ENCODE data around the gene GFPT1.
"Not testable (repeated sequence)": the region's sequence is repeated elsewhere in the genome, so short reads cannot be mapped to it uniquely, and the experiment has no call there.

GFPT1 gene

GRCh38 chr2:69386789-69387734 is at the start of gene GFPT1:
Gene GFPT1 (minus strand): TSS chr2:69387227. CDS start chr2:69387071, 156 bp downstream.
- FAIRE-seq: no peak

GRCh38 chr2:69436596-69436937 is 49.5 kb upstream of the GFPT1 start:
- no peak for FAIRE-seq

- FAIRE-seq: no peak
Measured at GRCh38 chr2:69434753-69435152, 47.7 kb upstream of the GFPT1 start.

GRCh38 chr2:69429491-69430183 is 42.6 kb upstream of the GFPT1 start:
- no peak for FAIRE-seq

GRCh38 chr2:69428981-69429380 is 42.0 kb upstream of the GFPT1 start:
- FAIRE-seq: no peak

GRCh38 chr2:69424419-69424818 is 37.4 kb upstream of the GFPT1 start:
- no peak for FAIRE-seq

GRCh38 chr2:69422198-69422597 is 35.2 kb upstream of the GFPT1 start:
- FAIRE-seq: peak; percentile 39

- not testable (repeated sequence) for FAIRE-seq
Measured at GRCh38 chr2:69419111-69419510, 32.1 kb upstream of the GFPT1 start.

GRCh38 chr2:69416147-69416546 is 29.1 kb upstream of the GFPT1 start:
- FAIRE-seq: peak; percentile 98

- FAIRE-seq: peak; percentile 25
Measured at GRCh38 chr2:69411120-69411519, 24.1 kb upstream of the GFPT1 start.

GRCh38 chr2:69405306-69405705 is 18.3 kb upstream of the GFPT1 start:
- no peak for FAIRE-seq

- FAIRE-seq: no peak
Measured at GRCh38 chr2:69400121-69400520, 13.1 kb upstream of the GFPT1 start.

- FAIRE-seq: peak; percentile 27
Measured at GRCh38 chr2:69397234-69397633, 10.2 kb upstream of the GFPT1 start.

- FAIRE-seq: no peak
Measured at GRCh38 chr2:69395866-69396265, 8.8 kb upstream of the GFPT1 start.

GRCh38 chr2:69393963-69394362 is 6.9 kb upstream of the GFPT1 start:
- no peak for FAIRE-seq

GRCh38 chr2:69390471-69390870 is 3.4 kb upstream of the GFPT1 start:
- FAIRE-seq: no peak

- FAIRE-seq: no peak
Measured at GRCh38 chr2:69390001-69390400, 3.0 kb upstream of the GFPT1 start.

GRCh38 chr2:69389271-69389670 is 2.2 kb upstream of the GFPT1 start:
- no peak for FAIRE-seq

GRCh38 chr2:69387770-69388481 is 899 bp upstream of the GFPT1 start:
- no peak for FAIRE-seq

- no peak for FAIRE-seq
Measured at GRCh38 chr2:69386360-69386759, 667 bp downstream of the GFPT1 start.

GRCh38 chr2:69385443-69386151 is 1.4 kb downstream of the GFPT1 start:
- no peak for FAIRE-seq

GRCh38 chr2:69384618-69385081 is 2.4 kb downstream of the GFPT1 start:
- FAIRE-seq: no peak
